ENCODE measurements around the gene SP1. TPM values are rescaled to one million over a fixed set of nuclear protein-coding genes. Genes with fewer than 3 reads are reported as not detected.

Gene SP1
- total and polyA plus RNA-seq, 2 of the 4 experiments (the other 2 are of a cell fraction), result 19.7 to 53.6 TPM

DNA sequence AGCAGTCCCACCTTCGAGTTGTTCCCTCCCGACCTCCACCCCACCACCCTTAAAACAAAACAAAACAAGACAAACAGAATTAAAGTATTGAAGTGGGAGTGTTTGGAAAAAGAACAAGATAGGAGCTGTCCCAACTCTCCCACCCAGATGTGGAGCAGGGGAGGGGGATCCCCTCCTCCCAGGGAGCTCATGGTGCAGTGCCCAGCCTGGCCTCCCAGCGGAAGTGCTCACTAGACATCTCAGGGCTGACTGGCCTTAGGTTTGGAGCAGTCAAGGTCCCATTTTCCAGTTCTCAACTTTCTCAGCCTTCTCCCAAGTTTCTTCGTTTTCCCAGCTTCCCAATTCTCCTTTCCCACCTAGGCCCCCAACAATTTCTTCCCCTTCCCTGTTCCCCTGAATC lies 46.7 kb upstream of the SP1 start:
- Histone ChIP-seq H3K14ac (replicated peaks; ENCODE audit: low read depth, low read length) (no peak overlapping the region), H3K9me3 (ENCODE audit: control insufficient read depth, insufficient read depth, low read length) (no peaks in the 10 kb centered on the region), H2BK20ac (ENCODE audit: low read depth, low read length) (no peak overlapping the region), H2AK9ac (replicated peaks; ENCODE audit: low read depth, low read length, poor library complexity) (no peak overlapping the region), H3K9me1 (ENCODE audit: insufficient read depth, low read length) (peaks cover 6% of the 10 kb centered on the region; the same call in 1 of the 2 replicates), H3K79me1 (ENCODE audit: low read depth in 1 of 2, low read length in 2 of 2) (no peaks in the 10 kb centered on the region), H3K9ac (ENCODE audit: low read depth, low read length) (no peak overlapping the region), H3K4me1 (ENCODE audit: control insufficient read depth, insufficient read depth, low read length) (no peaks in the 10 kb centered on the region), H3K4me3 (ENCODE audit: insufficient read depth, low read depth, low read length) (no peak overlapping the region), H3K4me2 (ENCODE audit: low read depth, low read length) (no peak overlapping the region), H3K18ac (ENCODE audit: low read depth, low read length) (no peak overlapping the region), H3K23ac (ENCODE audit: low read depth, low read length) (no peak overlapping the region), H2BK5ac (ENCODE audit: low read depth, low read length, poor library complexity, severe bottlenecking) (no peak overlapping the region), H4K91ac (ENCODE audit: insufficient read depth, low read depth, low read length) (no peak overlapping the region), H2BK15ac (ENCODE audit: low read depth, low read length) (no peak overlapping the region), H2BK120ac (ENCODE audit: low read depth, low read length) (no peak overlapping the region), H3K27me3 (ENCODE audit: control insufficient read depth, insufficient read depth, low read length) (peaks cover 77% of the 10 kb centered on the region), H3K27ac (ENCODE audit: insufficient read depth, low read length) (no peak overlapping the region), H4K20me1 (ENCODE audit: insufficient read depth, low read length) (no peaks in the 10 kb centered on the region), H2AK5ac (ENCODE audit: low read depth, low read length) (no peak overlapping the region), H4K5ac (ENCODE audit: low read depth, low read length) (no peak overlapping the region), H4K8ac (ENCODE audit: low read depth in 2 of 2, low read length in 2 of 2) (no peak overlapping the region), H2AFZ (replicated peaks; ENCODE audit: low read length, poor library complexity) (no peak overlapping the region), H3K56ac (ENCODE audit: extremely low read depth, insufficient read depth, low read length) (no peak overlapping the region), H3K4ac (ENCODE audit: low read depth, low read length) (no peak overlapping the region), H3K36me3 (ENCODE audit: control insufficient read depth, insufficient read depth, low read length) (no peaks in the 10 kb centered on the region)
- ATAC-seq (ENCODE audit: low read depth), result no peak
- WGBS, 2 experiments (ENCODE audit: extremely low coverage in 2 of 2, insufficient read length in 1 of 2), result no CpG with 5 or more reads among the region's 4 CpGs
- no TSS peak for BruUV-seq (replicated peaks)
- TF ChIP-seq SMC3 (IDR thresholded peaks at IDR 0.05; ENCODE audit: low read depth, low read length) (no peak), CEBPB (IDR thresholded peaks at IDR 0.05; ENCODE audit: low read depth, low read length) (no peak), FOS (IDR thresholded peaks at IDR 0.05; ENCODE audit: low read depth, low read length) (no peak), POLR2A (IDR thresholded peaks at IDR 0.05; ENCODE audit: low read depth, low read length) (no peak), MAFK (IDR thresholded peaks at IDR 0.05; ENCODE audit: low read depth, low read length) (no peak), RAD21 (IDR thresholded peaks at IDR 0.05; ENCODE audit: low read length) (no peak), RCOR1 (IDR thresholded peaks at IDR 0.05; ENCODE audit: insufficient replicate concordance, low read length) (no peak), MXI1 (IDR thresholded peaks at IDR 0.05; ENCODE audit: borderline replicate concordance, low read depth, low read length) (no peak), MAZ (IDR thresholded peaks at IDR 0.05; ENCODE audit: borderline replicate concordance, low read depth, low read length) (no peak), RFX5 (IDR thresholded peaks at IDR 0.05; ENCODE audit: low read depth, low read length) (no peak), NFE2L2 (IDR thresholded peaks at IDR 0.05; ENCODE audit: low read depth, low read length) (no peak), BHLHE40 (IDR thresholded peaks at IDR 0.05; ENCODE audit: low read depth, low read length) (no peak), CHD1 (IDR thresholded peaks at IDR 0.05; ENCODE audit: low read depth, low read length) (no peak)
- TF ChIP-seq, protein P1, sequence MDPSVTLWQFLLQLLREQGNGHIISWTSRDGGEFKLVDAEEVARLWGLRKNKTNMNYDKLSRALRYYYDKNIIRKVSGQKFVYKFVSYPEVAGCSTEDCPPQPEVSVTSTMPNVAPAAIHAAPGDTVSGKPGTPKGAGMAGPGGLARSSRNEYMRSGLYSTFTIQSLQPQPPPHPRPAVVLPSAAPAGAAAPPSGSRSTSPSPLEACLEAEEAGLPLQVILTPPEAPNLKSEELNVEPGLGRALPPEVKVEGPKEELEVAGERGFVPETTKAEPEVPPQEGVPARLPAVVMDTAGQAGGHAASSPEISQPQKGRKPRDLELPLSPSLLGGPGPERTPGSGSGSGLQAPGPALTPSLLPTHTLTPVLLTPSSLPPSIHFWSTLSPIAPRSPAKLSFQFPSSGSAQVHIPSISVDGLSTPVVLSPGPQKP (IDR thresholded peaks at IDR 0.05; ENCODE audit: borderline replicate concordance, low read depth, low read length), result no peak
- TF ChIP-seq, protein P2, sequence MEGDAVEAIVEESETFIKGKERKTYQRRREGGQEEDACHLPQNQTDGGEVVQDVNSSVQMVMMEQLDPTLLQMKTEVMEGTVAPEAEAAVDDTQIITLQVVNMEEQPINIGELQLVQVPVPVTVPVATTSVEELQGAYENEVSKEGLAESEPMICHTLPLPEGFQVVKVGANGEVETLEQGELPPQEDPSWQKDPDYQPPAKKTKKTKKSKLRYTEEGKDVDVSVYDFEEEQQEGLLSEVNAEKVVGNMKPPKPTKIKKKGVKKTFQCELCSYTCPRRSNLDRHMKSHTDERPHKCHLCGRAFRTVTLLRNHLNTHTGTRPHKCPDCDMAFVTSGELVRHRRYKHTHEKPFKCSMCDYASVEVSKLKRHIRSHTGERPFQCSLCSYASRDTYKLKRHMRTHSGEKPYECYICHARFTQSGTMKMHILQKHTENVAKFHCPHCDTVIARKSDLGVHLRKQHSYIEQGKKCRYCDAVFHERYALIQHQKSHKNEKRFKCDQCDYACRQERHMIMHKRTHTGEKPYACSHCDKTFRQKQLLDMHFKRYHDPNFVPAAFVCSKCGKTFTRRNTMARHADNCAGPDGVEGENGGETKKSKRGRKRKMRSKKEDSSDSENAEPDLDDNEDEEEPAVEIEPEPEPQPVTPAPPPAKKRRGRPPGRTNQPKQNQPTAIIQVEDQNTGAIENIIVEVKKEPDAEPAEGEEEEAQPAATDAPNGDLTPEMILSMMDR (conservative IDR thresholded peaks at IDR 0.05; ENCODE audit: low read depth, low read length), result no peak
- TF ChIP-seq, protein P3, sequence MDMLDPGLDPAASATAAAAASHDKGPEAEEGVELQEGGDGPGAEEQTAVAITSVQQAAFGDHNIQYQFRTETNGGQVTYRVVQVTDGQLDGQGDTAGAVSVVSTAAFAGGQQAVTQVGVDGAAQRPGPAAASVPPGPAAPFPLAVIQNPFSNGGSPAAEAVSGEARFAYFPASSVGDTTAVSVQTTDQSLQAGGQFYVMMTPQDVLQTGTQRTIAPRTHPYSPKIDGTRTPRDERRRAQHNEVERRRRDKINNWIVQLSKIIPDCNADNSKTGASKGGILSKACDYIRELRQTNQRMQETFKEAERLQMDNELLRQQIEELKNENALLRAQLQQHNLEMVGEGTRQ (IDR thresholded peaks at IDR 0.05; ENCODE audit: low read depth, low read length), result no peak
- no peak for DNase-seq
- intact Hi-C loops (cut with micrococcal nuclease) (no loop called here), in situ Hi-C loops (cut with MboI; ENCODE audit: low sequenced_read_pairs) (no loop called here), dilution Hi-C loops (cut with HindIII; ENCODE audit: low sequenced_read_pairs, unreplicated experiment) (no loop called here)
- ChIA-PET CTCF (interaction anchor here (0.5 to 1.5 kb wide), 2 partner anchors 8 to 12 kb away, joined by 3 to 4 read pairs; no protein-coding TSS in a partner anchor), POLR2A (ENCODE audit: unreplicated experiment) (no interaction called here)

All from IMR-90 (cell line).